ENCODE measurements around the gene ATF7. TPM values are rescaled to one million over a fixed set of nuclear protein-coding genes. Genes with fewer than 3 reads are reported as not detected.

ATF7 gene
- total and polyA plus RNA-seq, 9 of the 15 experiments (the other 6 are each of a cell fraction or from before 2014, with no cell fraction given): 10.6 to 30.4 (median 20.7) TPM

DNA sequence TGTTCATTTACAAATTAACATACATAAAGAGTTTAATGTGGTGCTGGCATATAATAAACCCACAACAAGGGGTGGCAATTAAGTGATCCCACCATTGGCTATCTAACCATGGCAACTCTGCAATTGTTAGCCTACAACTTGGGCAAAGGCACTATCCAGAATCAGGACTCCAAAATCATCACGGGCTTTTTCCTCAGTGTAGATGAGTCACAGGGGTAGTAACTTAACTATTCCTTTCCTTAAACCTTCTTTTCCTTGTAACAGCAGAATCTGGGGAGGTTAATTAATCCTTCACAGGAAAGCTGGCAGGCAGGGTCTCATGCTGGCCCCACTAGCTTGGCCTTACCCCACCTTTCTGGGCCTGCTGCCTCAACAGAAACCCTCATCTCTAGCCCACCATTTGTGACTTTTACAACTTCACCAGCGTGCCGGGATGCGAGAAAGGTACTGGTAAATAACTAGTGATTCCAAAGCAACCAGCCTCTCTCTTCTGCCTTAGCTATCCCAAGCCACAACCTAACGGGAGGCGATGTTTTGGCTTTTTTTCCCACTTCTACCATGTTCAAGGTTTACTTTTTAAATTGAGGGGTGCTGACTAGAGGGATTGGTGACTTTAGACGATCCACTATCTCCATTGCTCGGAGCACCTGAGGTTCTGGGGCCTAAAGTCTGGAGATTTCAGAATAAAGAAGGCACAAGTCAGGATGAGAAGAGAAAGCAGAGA is 49.0 kb upstream of the ATF7 start:
- ChIA-PET CTCF (ENCODE audit: low intra/inter-chr PET ratio) (interaction anchor here (0.6 to 4.4 kb wide), 5 partner anchors 72 to 353 kb away, joined by 3 to 59 read pairs (median 8); no protein-coding TSS in a partner anchor), POLR2A (interaction anchor here (0.9 to 2.8 kb wide), 11 partner anchors 8 to 132 kb away, joined by 3 to 15 read pairs (median 5); no protein-coding TSS in a partner anchor)
- peaks cover 8 to 14% of the 10 kb centered on the region in 2 experiments; a peak in 3 of 5 replicates for H3K4me1 ChIP-seq (replicated peaks in 1 of 2; ENCODE audit: control insufficient read depth in 2 of 2, insufficient read depth in 2 of 2, low read length in 2 of 2)
- ATAC-seq (peak; percentile 2; the same call in 1 of the 3 replicates), FAIRE-seq (peak; percentile 44), DNase-seq (ENCODE audit: extremely low read depth in 1 of 4, low spot score in 3 of 4) (peak in 1 of 4 experiments; percentile 25)
- H3K27me3 ChIP-seq (ENCODE audit: control insufficient read depth in 2 of 2, insufficient read depth in 2 of 2, low read length in 2 of 2): peaks cover 0 to 4% of the 10 kb centered on the region in 2 experiments; a peak in 2 of 5 replicates
- peaks cover 50% of the 10 kb centered on the region for H3K79me2 ChIP-seq (ENCODE audit: control insufficient read depth, insufficient read depth, low read length)
- no peaks in the 10 kb centered on the region for H3K9me3 ChIP-seq (replicated peaks; ENCODE audit: control insufficient read depth, insufficient read depth, low read depth, low read length)
- peak overlapping the region; percentile 95 for H3K27ac ChIP-seq (ENCODE audit: extremely low read depth, low read depth, low read length)
- no peaks in the 10 kb centered on the region for H4K20me1 ChIP-seq (replicated peaks; ENCODE audit: control insufficient read depth, insufficient read depth, low read length)
- intact Hi-C loops (cut with micrococcal nuclease): no loop called here
- H2AFZ ChIP-seq (ENCODE audit: low read depth, low read length): peak overlapping the region; percentile 94
- WGBS (ENCODE audit: insufficient coverage, low coverage, missing lambda C conversion rate): 2% methylated on average over 8 of the region's 8 CpGs
- peak overlapping the region; percentile 64 for H3K4me3 ChIP-seq
- H3K9ac ChIP-seq (ENCODE audit: insufficient read depth in 1 of 2, low read depth in 2 of 2, low read length in 2 of 2): peak overlapping the region; percentile 97 to 98
- in situ Hi-C loops (cut with MboI): loop anchor here (5.0 kb wide), 1 partner anchor 133 kb away; no protein-coding TSS in a partner anchor
- TSS peak; percentile 65 for BruUV-seq (replicated peaks)
- peak overlapping the region; percentile 96 for H3K4me2 ChIP-seq (ENCODE audit: insufficient read depth, low read length)
- H3K9me1 ChIP-seq (ENCODE audit: control insufficient read depth, insufficient read depth, low read length): no peaks in the 10 kb centered on the region
- H3K36me3 ChIP-seq (ENCODE audit: control insufficient read depth, insufficient read depth, low read length): peaks cover 47% of the 10 kb centered on the region
- TF ChIP-seq, protein P1, sequence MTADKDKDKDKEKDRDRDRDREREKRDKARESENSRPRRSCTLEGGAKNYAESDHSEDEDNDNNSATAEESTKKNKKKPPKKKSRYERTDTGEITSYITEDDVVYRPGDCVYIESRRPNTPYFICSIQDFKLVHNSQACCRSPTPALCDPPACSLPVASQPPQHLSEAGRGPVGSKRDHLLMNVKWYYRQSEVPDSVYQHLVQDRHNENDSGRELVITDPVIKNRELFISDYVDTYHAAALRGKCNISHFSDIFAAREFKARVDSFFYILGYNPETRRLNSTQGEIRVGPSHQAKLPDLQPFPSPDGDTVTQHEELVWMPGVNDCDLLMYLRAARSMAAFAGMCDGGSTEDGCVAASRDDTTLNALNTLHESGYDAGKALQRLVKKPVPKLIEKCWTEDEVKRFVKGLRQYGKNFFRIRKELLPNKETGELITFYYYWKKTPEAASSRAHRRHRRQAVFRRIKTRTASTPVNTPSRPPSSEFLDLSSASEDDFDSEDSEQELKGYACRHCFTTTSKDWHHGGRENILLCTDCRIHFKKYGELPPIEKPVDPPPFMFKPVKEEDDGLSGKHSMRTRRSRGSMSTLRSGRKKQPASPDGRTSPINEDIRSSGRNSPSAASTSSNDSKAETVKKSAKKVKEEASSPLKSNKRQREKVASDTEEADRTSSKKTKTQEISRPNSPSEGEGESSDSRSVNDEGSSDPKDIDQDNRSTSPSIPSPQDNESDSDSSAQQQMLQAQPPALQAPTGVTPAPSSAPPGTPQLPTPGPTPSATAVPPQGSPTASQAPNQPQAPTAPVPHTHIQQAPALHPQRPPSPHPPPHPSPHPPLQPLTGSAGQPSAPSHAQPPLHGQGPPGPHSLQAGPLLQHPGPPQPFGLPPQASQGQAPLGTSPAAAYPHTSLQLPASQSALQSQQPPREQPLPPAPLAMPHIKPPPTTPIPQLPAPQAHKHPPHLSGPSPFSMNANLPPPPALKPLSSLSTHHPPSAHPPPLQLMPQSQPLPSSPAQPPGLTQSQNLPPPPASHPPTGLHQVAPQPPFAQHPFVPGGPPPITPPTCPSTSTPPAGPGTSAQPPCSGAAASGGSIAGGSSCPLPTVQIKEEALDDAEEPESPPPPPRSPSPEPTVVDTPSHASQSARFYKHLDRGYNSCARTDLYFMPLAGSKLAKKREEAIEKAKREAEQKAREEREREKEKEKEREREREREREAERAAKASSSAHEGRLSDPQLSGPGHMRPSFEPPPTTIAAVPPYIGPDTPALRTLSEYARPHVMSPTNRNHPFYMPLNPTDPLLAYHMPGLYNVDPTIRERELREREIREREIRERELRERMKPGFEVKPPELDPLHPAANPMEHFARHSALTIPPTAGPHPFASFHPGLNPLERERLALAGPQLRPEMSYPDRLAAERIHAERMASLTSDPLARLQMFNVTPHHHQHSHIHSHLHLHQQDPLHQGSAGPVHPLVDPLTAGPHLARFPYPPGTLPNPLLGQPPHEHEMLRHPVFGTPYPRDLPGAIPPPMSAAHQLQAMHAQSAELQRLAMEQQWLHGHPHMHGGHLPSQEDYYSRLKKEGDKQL (CRISPR knock-in tag; IDR thresholded peaks at IDR 0.05; ENCODE audit: borderline replicate concordance): no peak
- TF ChIP-seq ZMIZ1 (IDR thresholded peaks at IDR 0.05; ENCODE audit: low read depth in 2 of 2, low read length in 2 of 2): 0 out of 4 replicates have a peak, but pooled peaks of 1 of the 2 experiments have one; percentile 3
- TF ChIP-seq RFX1 (IDR thresholded peaks at IDR 0.05): 0 out of 2 replicates have a peak, but pooled peaks have one; percentile 5
- TF ChIP-seq ZNF584 (CRISPR knock-in tag; IDR thresholded peaks at IDR 0.05; ENCODE audit: low read depth): peak; percentile 67; the same call in 1 of the 2 replicates
- TF ChIP-seq, protein P2, sequence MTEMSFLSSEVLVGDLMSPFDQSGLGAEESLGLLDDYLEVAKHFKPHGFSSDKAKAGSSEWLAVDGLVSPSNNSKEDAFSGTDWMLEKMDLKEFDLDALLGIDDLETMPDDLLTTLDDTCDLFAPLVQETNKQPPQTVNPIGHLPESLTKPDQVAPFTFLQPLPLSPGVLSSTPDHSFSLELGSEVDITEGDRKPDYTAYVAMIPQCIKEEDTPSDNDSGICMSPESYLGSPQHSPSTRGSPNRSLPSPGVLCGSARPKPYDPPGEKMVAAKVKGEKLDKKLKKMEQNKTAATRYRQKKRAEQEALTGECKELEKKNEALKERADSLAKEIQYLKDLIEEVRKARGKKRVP (CRISPR knock-in tag; IDR thresholded peaks at IDR 0.05): 0 out of 2 replicates have a peak, but pooled peaks have one; percentile 5
- TF ChIP-seq ZNF175 (CRISPR knock-in tag; IDR thresholded peaks at IDR 0.05; ENCODE audit: low read depth): peak; percentile 5; the same call in 1 of the 2 replicates
- TF ChIP-seq ELF2 (CRISPR knock-in tag; IDR thresholded peaks at IDR 0.05): peak; percentile 37; the same call in 1 of the 2 replicates
- TF ChIP-seq POLR2AphosphoS2 (IDR thresholded peaks at IDR 0.05; ENCODE audit: low read length): peak; percentile 6; the same call in 1 of the 2 replicates
- TF ChIP-seq THRAP3 (IDR thresholded peaks at IDR 0.05; ENCODE audit: borderline replicate concordance): peak; percentile 62; the same call in 1 of the 2 replicates

Data from K562 (cell line).